HepG2 (cell line): ENCODE data around the gene RPL35.

ENCODE experiments used
- HCFC1 ChIP-seq: fragments of 150-350 bp; IDR thresholded peaks from 2 replicates; pipeline ENCODE4 v1.6.1; 2014; ENCODE audit warnings: low read depth, low read length
- ZNF691 ChIP-seq: sonication (generic); formaldehyde crosslinking; IDR thresholded peaks from 2 replicates; pipeline ENCODE4 v1.4.0; 2020; ENCODE audit warnings: missing genetic modification reagents, low read depth, mild to moderate bottlenecking, borderline replicate concordance
- ZNF879 ChIP-seq: sonication (generic); formaldehyde crosslinking; IDR thresholded peaks from 2 replicates; pipeline ENCODE4 v1.8.1; 2023; ENCODE audit warnings: missing genetic modification reagents

- no peak for TF ChIP-seq HCFC1
- no peak for TF ChIP-seq ZNF879
- no peak for TF ChIP-seq ZNF691 (CRISPR knock-in tag)
Observed at GRCh38 chr9:124855944-124856765, 5.6 kb downstream of the RPL35 start.
